Measurements from ENCODE around the gene CEP104.

CEP104 gene

GRCh38 chr1:3772027-3772714 is 84.8 kb downstream of the CEP104 start:
- no peak for TF ChIP-seq CTCF (IDR thresholded peaks at IDR 0.05; ENCODE audit: low read depth, low read length)
- Histone ChIP-seq H3K4me3 (ENCODE audit: low read depth, low read length) (peak overlapping the region; percentile 55), H3K27ac (peak overlapping the region; percentile 47; the same call in 1 of the 2 replicates), H3K27me3 (ENCODE audit: insufficient read depth, low read depth, severe bottlenecking) (no peaks in the 10 kb centered on the region), H3K9me3 (ENCODE audit: severe bottlenecking) (no peaks in the 10 kb centered on the region), H3K36me3 (no peaks in the 10 kb centered on the region)
- DNase-seq = peak; percentile 97

- no peak for DNase-seq
- Histone ChIP-seq H3K27me3 (ENCODE audit: insufficient read depth, low read depth, severe bottlenecking) (no peaks in the 10 kb centered on the region), H3K27ac (no peak overlapping the region), H3K36me3 (no peaks in the 10 kb centered on the region), H3K4me3 (ENCODE audit: low read depth, low read length) (peak overlapping the region; percentile 55), H3K9me3 (ENCODE audit: severe bottlenecking) (no peaks in the 10 kb centered on the region)
- no peak for TF ChIP-seq CTCF (IDR thresholded peaks at IDR 0.05; ENCODE audit: low read depth, low read length)
Observed at GRCh38 chr1:3771108-3772026, 85.6 kb downstream of the CEP104 start.

GRCh38 chr1:3770047-3770765 is 86.8 kb downstream of the CEP104 start:
- no peak overlapping the region for H3K4me3 ChIP-seq (ENCODE audit: low read depth, low read length)
- no peak overlapping the region for H3K27ac ChIP-seq
- no peaks in the 10 kb centered on the region for H3K9me3 ChIP-seq (ENCODE audit: severe bottlenecking)
- DNase-seq = no peak
- no peak for TF ChIP-seq CTCF (IDR thresholded peaks at IDR 0.05; ENCODE audit: low read depth, low read length)
- H3K36me3 ChIP-seq = no peaks in the 10 kb centered on the region
- H3K27me3 ChIP-seq (ENCODE audit: insufficient read depth, low read depth, severe bottlenecking) = no peaks in the 10 kb centered on the region

- no peak for DNase-seq
- H3K36me3 ChIP-seq = no peaks in the 10 kb centered on the region
- H3K9me3 ChIP-seq (ENCODE audit: severe bottlenecking) = no peaks in the 10 kb centered on the region
- no peaks in the 10 kb centered on the region for H3K27me3 ChIP-seq (ENCODE audit: insufficient read depth, low read depth, severe bottlenecking)
- no peak overlapping the region for H3K27ac ChIP-seq
- TF ChIP-seq CTCF (IDR thresholded peaks at IDR 0.05; ENCODE audit: low read depth, low read length) = no peak
- H3K4me3 ChIP-seq (ENCODE audit: low read depth, low read length) = no peak overlapping the region
Observed at GRCh38 chr1:3768811-3769390, 88.1 kb downstream of the CEP104 start.

- no peak for DNase-seq
- no peaks in the 10 kb centered on the region for H3K36me3 ChIP-seq
- no peak overlapping the region for H3K4me3 ChIP-seq (ENCODE audit: low read depth, low read length)
- H3K27me3 ChIP-seq (ENCODE audit: insufficient read depth, low read depth, severe bottlenecking) = no peaks in the 10 kb centered on the region
- TF ChIP-seq CTCF (IDR thresholded peaks at IDR 0.05; ENCODE audit: low read depth, low read length) = no peak
- H3K27ac ChIP-seq = no peak overlapping the region
- no peaks in the 10 kb centered on the region for H3K9me3 ChIP-seq (ENCODE audit: severe bottlenecking)
Observed at GRCh38 chr1:3767328-3767925, 89.6 kb downstream of the CEP104 start.
